T-cell (primary cell): ENCODE data around the gene NXPE3. TPM values are rescaled to one million over a fixed set of nuclear protein-coding genes. Genes with fewer than 3 reads are reported as not detected.

Experiments
- ATAC-seq, 4 experiments: fragments of 200-7000 bp in 3 of 4; fragments of 150-1000 bp in 1 of 4; cut with Tn5 transposase; replicated peaks in 1 of 4; 1 replicate in 3 of 4; 2 replicates in 1 of 4; pipeline ENCODE4 v1.10.0; 2021; ENCODE audit warnings: moderate library complexity in 3 of 4, mild to moderate bottlenecking in 2 of 4, moderate number of reproducible peaks in 1 of 4
- CTCF ChIA-PET, 2 donors: fragments of 300-600 bp; sonication (Branson Sonifier 250); formaldehyde crosslinking; loops; one replicate each; lab custom pipeline; 2022; ENCODE audit warnings: antibody characterized with exemption in 2 of 2; lab: Charles Lee
- POLR2A ChIA-PET, 2 donors: fragments of 300-600 bp; sonication (Branson Sonifier 250); formaldehyde crosslinking; loops; one replicate each; lab custom pipeline; 2022; ENCODE audit warnings: antibody characterized with exemption in 2 of 2; lab: Charles Lee
- DNase-seq, 35 experiments: peaks; one replicate each; pipeline versions ENCODE4 v3.0.0 to v3.0.0-alpha.2; 2013 to 2023
- H3K27ac ChIP-seq: one replicate; pipeline ENCODE4 v1.5.1; 2013; ENCODE audit warnings: low read length
- H3K27me3 ChIP-seq, 2 experiments: replicated peaks in 1 of 2; 1 replicate in 1 of 2; 2 replicates in 1 of 2; pipeline versions ENCODE4 v1.6.1 to v1.7.0; 2013; ENCODE audit warnings: low read length in 1 of 2, mixed read lengths in 1 of 2; ENCODE audit not compliant: control insufficient read depth in 2 of 2, insufficient read depth in 2 of 2; ENCODE audit errors: extremely low read depth in 1 of 2
- H3K36me3 ChIP-seq, 2 donors: 1 replicate in 1 of 2; 2 replicates in 1 of 2; pipeline versions ENCODE4 v1.6.1 to v1.7.0; 2013; ENCODE audit warnings: low read length in 1 of 2; ENCODE audit not compliant: control insufficient read depth in 2 of 2, insufficient read depth in 1 of 2; ENCODE audit errors: extremely low read depth in 1 of 2
- H3K4me1 ChIP-seq, 2 experiments: 1 replicate in 1 of 2; 2 replicates in 1 of 2; pipeline versions ENCODE4 v1.6.1 to v1.7.0; 2013; ENCODE audit warnings: low read length in 2 of 2, mixed read lengths in 1 of 2; ENCODE audit not compliant: insufficient read depth in 2 of 2, control insufficient read depth in 1 of 2; ENCODE audit errors: extremely low read depth in 1 of 2
- H3K4me3 ChIP-seq, 2 donors: 1 replicate in 1 of 2; 2 replicates in 1 of 2; pipeline versions ENCODE4 v1.5.1 to v1.7.0; 2013; ENCODE audit warnings: mild to moderate bottlenecking in 2 of 2, low read length in 1 of 2, moderate library complexity in 1 of 2; ENCODE audit not compliant: control insufficient read depth in 1 of 2; ENCODE audit errors: extremely low read depth in 1 of 2
- H3K9me3 ChIP-seq: 2 replicates; pipeline ENCODE4 v1.7.0; 2013
- H3K27ac Mint-ChIP-seq, 2 donors: one replicate each; pipeline ENCODE4 v1.8.0; 2020 to 2021; ENCODE audit warnings: mild to moderate bottlenecking in 2 of 2, mixed read lengths in 2 of 2
- H3K27me3 Mint-ChIP-seq, 2 donors: one replicate each; pipeline ENCODE4 v1.8.0; 2021 to 2022; ENCODE audit warnings: mixed read lengths in 2 of 2
- H3K36me3 Mint-ChIP-seq: one replicate; pipeline ENCODE4 v1.8.0; 2021; ENCODE audit warnings: mixed read lengths
- H3K4me1 Mint-ChIP-seq, 3 donors: one replicate each; pipeline ENCODE4 v1.8.0; 2020 to 2022; ENCODE audit warnings: mixed read lengths in 3 of 3, mild to moderate bottlenecking in 1 of 3
- H3K4me3 Mint-ChIP-seq, 3 donors: one replicate each; pipeline ENCODE4 v1.8.0; 2020 to 2022; ENCODE audit warnings: mild to moderate bottlenecking in 3 of 3, mixed read lengths in 3 of 3, moderate library complexity in 3 of 3
- H3K9me3 Mint-ChIP-seq, 3 donors: one replicate each; pipeline ENCODE4 v1.8.0; 2020 to 2022; ENCODE audit warnings: mixed read lengths in 3 of 3
- WGBS: methylation state at CpG from one replicate; pipeline ENCODE4 v1.1.5; 2013; ENCODE audit warnings: missing lambda C conversion rate; ENCODE audit not compliant: insufficient coverage; 5-methylcytosine and 5-hydroxymethylcytosine counted together
- total RNA-seq, 35 experiments: library from RNA in 6 of 35; stranded (reverse) in 6 of 35; fragments of 120-200 nt in 1 of 35; gene quantifications; one replicate each; pipeline versions ENCODE4 v1.2.1 to v1.2.4 and lab custom pipeline; 2013 to 2026

NXPE3 gene
- total RNA-seq, 5 donors from 2014 or later (not counting 1 experiment from before 2014, with no cell fraction given): 38.0 to 44.8 (median 41.3) TPM

GRCh38 chr3:101870138-101870537 is 91.1 kb downstream of the NXPE3 start:
- H3K27me3 ChIP-seq: no peaks in the 10 kb centered on the region
- no peak overlapping the region for H3K27ac Mint-ChIP-seq
- H3K27ac ChIP-seq: no peak overlapping the region
- H3K9me3 ChIP-seq: no peaks in the 10 kb centered on the region
- H3K4me3 ChIP-seq: no peak overlapping the region
- no peaks in the 10 kb centered on the region for H3K27me3 Mint-ChIP-seq
- H3K4me1 Mint-ChIP-seq: peaks cover 0 to 6% (median 0%) of the 10 kb centered on the region in 3 donors
- ATAC-seq (no peak), DNase-seq (no peak)
- H3K4me3 Mint-ChIP-seq: no peak overlapping the region
- ChIA-PET CTCF (interaction anchor here (0.6 to 0.9 kb wide), 4 partner anchors 9 to 639 kb away, joined by 3 to 5 read pairs (median 4); no protein-coding TSS in a partner anchor), POLR2A (interaction anchor here in 1 of 2 donors (0.6 kb wide), 1 partner anchor 359 kb away, joined by 3 read pairs; no protein-coding TSS in a partner anchor)
- H3K4me1 ChIP-seq: no peaks in the 10 kb centered on the region
- 83% methylated on average over 1 of the region's 5 CpGs for WGBS
- H3K36me3 Mint-ChIP-seq: no peaks in the 10 kb centered on the region
- H3K9me3 Mint-ChIP-seq: no peaks in the 10 kb centered on the region
- no peaks in the 10 kb centered on the region for H3K36me3 ChIP-seq

GRCh38 chr3:101873619-101874018 is 94.6 kb downstream of the NXPE3 start:
- Mint-ChIP-seq H3K4me1 (no peaks in the 10 kb centered on the region), H3K4me3 (no peak overlapping the region), H3K9me3 (no peaks in the 10 kb centered on the region), H3K27ac (no peak overlapping the region), H3K27me3 (no peaks in the 10 kb centered on the region), H3K36me3 (no peaks in the 10 kb centered on the region)
- ChIA-PET POLR2A (no interaction called here), CTCF (no interaction called here)
- ATAC-seq (no peak), DNase-seq (no peak)
- H3K27me3 ChIP-seq: no peaks in the 10 kb centered on the region
- no peaks in the 10 kb centered on the region for H3K9me3 ChIP-seq
- no peak overlapping the region for H3K4me3 ChIP-seq
- no peak overlapping the region for H3K27ac ChIP-seq
- H3K4me1 ChIP-seq: no peaks in the 10 kb centered on the region
- no CpG with 5 or more reads among the region's 2 CpGs for WGBS
- no peaks in the 10 kb centered on the region for H3K36me3 ChIP-seq

GRCh38 chr3:101876142-101876541 is 97.1 kb downstream of the NXPE3 start:
- H3K4me3 Mint-ChIP-seq: no peak overlapping the region
- no peak for ATAC-seq
- Histone ChIP-seq H3K4me3 (no peak overlapping the region), H3K4me1 (no peaks in the 10 kb centered on the region), H3K9me3 (no peaks in the 10 kb centered on the region), H3K27ac (no peak overlapping the region), H3K36me3 (no peaks in the 10 kb centered on the region), H3K27me3 (no peaks in the 10 kb centered on the region)
- ChIA-PET POLR2A (no interaction called here), CTCF (interaction anchor here in 1 of 2 donors (0.5 kb wide), 1 partner anchor 59 kb away, joined by 3 read pairs; no protein-coding TSS in a partner anchor)
- 75% methylated on average over 2 of the region's 8 CpGs for WGBS
- no peak overlapping the region for H3K27ac Mint-ChIP-seq
- DNase-seq: no peak
- H3K9me3 Mint-ChIP-seq: no peaks in the 10 kb centered on the region
- H3K27me3 Mint-ChIP-seq: no peaks in the 10 kb centered on the region
- no peaks in the 10 kb centered on the region for H3K36me3 Mint-ChIP-seq
- H3K4me1 Mint-ChIP-seq: no peaks in the 10 kb centered on the region

Other genes with a start within 250 kb of the NXPE3 start
- gene TRMT10C, start 217.3 kb upstream of the NXPE3 start, total RNA-seq: 10 to 100 TPM; 21.4 to 33.3 (median 22.2) TPM
- gene PCNP, start 205.0 kb upstream of the NXPE3 start, total RNA-seq: 100 to 1,000 TPM; 126 to 158 (median 151) TPM
- gene ZBTB11, start 102.1 kb upstream of the NXPE3 start, total RNA-seq: 10 to 100 TPM; 38.7 to 61.4 (median 45.6) TPM
- gene RPL24, start 92.5 kb upstream of the NXPE3 start, total RNA-seq: 1,000 to 10,000 TPM; 1,381 to 1,498 (median 1,473) TPM
- 10 to 100 TPM in 4 of 5 donors, 1 to 10 TPM in 1; 9.9 to 13.9 (median 12.7) TPM for gene CEP97, start 54.6 kb upstream of the NXPE3 start, total RNA-seq
- 100 to 1,000 TPM; 130 to 720 (median 132) TPM for gene NFKBIZ, start 70.3 kb downstream of the NXPE3 start, total RNA-seq